BE2C (cell line): ENCODE results near the gene UPK3A.

Experiments used
- DNase-seq: peaks from one replicate; pipeline ENCODE4 v3.0.0-alpha.2; 2020
- H3K27me3 ChIP-seq: fragments of 250-450 bp; sonication (Bioruptor Pico); 2 replicates; pipeline ENCODE4 v1.5.1; 2020; ENCODE audit warnings: mild to moderate bottlenecking
- H3K36me3 ChIP-seq: fragments of 250-450 bp; sonication (Bioruptor Pico); 2 replicates; pipeline ENCODE4 v1.5.1; 2020; ENCODE audit warnings: mild to moderate bottlenecking
- H3K4me1 ChIP-seq: fragments of 250-450 bp; sonication (Bioruptor Pico); 2 replicates; pipeline ENCODE4 v1.5.1; 2020
- H3K4me3 ChIP-seq: 2 replicates; pipeline ENCODE4 v1.5.1; 2011; ENCODE audit warnings: low read depth, low read length
- H3K9me3 ChIP-seq: fragments of 250-450 bp; sonication (Bioruptor Pico); 2 replicates; pipeline ENCODE4 v1.5.1; 2020
- CTCF ChIP-seq: IDR thresholded peaks from 2 replicates; pipeline ENCODE4 v1.5.1; 2012; ENCODE audit warnings: mild to moderate bottlenecking, low read depth, low read length

Gene UPK3A

GRCh38 chr22:45334528-45334927, 49.8 kb downstream of the UPK3A start:
- H3K4me3 ChIP-seq, result no peak overlapping the region
- H3K9me3 ChIP-seq, result no peaks in the 10 kb centered on the region
- no peak for DNase-seq
- peaks cover under 1% of the 10 kb centered on the region for H3K4me1 ChIP-seq
- H3K27me3 ChIP-seq, result no peaks in the 10 kb centered on the region
- no peak for TF ChIP-seq CTCF
- peaks cover 69% of the 10 kb centered on the region for H3K36me3 ChIP-seq

DNA sequence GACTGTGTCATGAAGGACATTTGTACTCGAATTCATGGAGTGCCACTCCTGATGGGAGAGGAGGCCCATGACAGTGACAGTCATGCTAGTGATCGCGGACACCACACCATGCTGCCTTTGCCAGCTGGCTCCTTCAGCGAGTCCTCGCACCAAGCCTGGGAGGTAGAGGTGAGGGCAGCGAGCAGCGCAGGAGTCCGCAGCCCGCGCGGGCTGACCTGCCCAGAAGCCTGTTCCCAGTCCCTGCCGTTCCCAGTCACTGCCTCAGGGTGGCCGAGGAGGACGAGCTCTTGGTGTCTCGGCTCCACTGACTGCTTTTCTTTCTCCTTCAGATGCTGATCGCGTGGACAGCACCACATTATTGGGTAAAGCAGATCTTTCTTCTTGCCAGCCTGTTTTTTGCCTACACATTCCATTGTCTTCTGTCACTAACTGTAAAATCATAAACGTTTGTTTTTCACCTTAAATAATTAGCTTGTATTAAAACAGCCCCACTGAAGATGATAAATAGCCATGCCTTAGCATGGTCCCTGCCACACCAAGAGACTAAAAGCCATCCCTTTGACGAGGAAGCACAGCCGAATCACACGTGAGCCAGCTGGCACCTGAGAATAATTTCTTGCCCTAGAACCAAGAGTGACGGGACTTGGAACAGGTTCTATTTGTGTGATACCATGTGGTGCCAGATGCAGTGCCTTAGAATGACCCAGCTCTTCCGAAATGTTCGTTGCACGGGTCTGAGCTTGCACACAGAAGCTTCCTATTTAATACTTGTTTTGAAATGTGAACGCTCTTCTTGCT, 50.5 kb downstream of the UPK3A start:
- H3K4me3 ChIP-seq, result no peak overlapping the region
- peaks cover 72% of the 10 kb centered on the region for H3K36me3 ChIP-seq
- peak; percentile 65 for DNase-seq
- H3K27me3 ChIP-seq, result no peaks in the 10 kb centered on the region
- TF ChIP-seq CTCF, result peak; percentile 46
- H3K4me1 ChIP-seq, result no peaks in the 10 kb centered on the region; the same call in 1 of the 2 replicates
- no peaks in the 10 kb centered on the region for H3K9me3 ChIP-seq

- Histone ChIP-seq H3K9me3 (no peaks in the 10 kb centered on the region), H3K27me3 (no peaks in the 10 kb centered on the region), H3K36me3 (peaks cover 71% of the 10 kb centered on the region), H3K4me1 (no peaks in the 10 kb centered on the region), H3K4me3 (no peak overlapping the region)
- DNase-seq, result no peak
- TF ChIP-seq CTCF, result no peak
Measured at GRCh38 chr22:45335854-45336522, 51.2 kb downstream of the UPK3A start.

- Histone ChIP-seq H3K4me1 (no peaks in the 10 kb centered on the region), H3K4me3 (no peak overlapping the region), H3K9me3 (no peaks in the 10 kb centered on the region), H3K36me3 (peaks cover 71% of the 10 kb centered on the region), H3K27me3 (no peaks in the 10 kb centered on the region)
- TF ChIP-seq CTCF, result no peak
- DNase-seq, result no peak
Measured at GRCh38 chr22:45336971-45337431, 52.3 kb downstream of the UPK3A start.

DNA sequence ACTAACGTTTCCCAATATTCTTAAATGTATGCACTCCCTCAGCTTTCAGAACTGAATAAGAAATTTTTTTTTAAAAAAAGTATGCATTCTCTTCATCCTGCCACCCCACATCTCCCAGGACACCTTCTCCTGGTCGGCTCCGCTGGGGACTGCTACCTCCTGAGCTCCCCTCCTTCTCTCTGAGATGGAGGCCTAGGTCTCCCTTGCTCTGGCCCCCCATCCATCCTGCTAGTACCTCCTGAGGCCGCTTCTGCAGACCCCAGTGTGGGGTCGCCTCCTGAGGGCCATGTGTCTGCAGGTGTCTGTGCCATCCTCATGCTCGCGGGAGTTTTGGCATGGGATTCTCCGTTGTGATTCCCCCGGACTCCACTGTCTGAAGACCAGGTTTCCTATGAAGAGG, 52.8 kb downstream of the UPK3A start:
- Histone ChIP-seq H3K9me3 (no peaks in the 10 kb centered on the region), H3K4me3 (no peak overlapping the region), H3K36me3 (peaks cover 71% of the 10 kb centered on the region), H3K27me3 (no peaks in the 10 kb centered on the region), H3K4me1 (no peaks in the 10 kb centered on the region)
- TF ChIP-seq CTCF, result no peak
- no peak for DNase-seq

- no peak for DNase-seq
- Histone ChIP-seq H3K9me3 (no peaks in the 10 kb centered on the region), H3K27me3 (no peaks in the 10 kb centered on the region), H3K4me1 (no peaks in the 10 kb centered on the region), H3K4me3 (no peak overlapping the region), H3K36me3 (peaks cover 70% of the 10 kb centered on the region)
- no peak for TF ChIP-seq CTCF
Measured at GRCh38 chr22:45338795-45339194, 54.0 kb downstream of the UPK3A start.
